ENCODE data around the gene OSBPL9.

Gene OSBPL9

GRCh38 chr1:51675177-51675780, 58.4 kb downstream of the OSBPL9 start:
- Histone ChIP-seq H3K9me2 (ENCODE audit: low read depth, low read length) (no peaks in the 10 kb centered on the region), H3F3A (ENCODE audit: insufficient read depth, low read length) (no peaks in the 10 kb centered on the region), H4K20me1 (ENCODE audit: insufficient read depth, low read length) (no peaks in the 10 kb centered on the region), H3K4me2 (ENCODE audit: low read length) (no peak overlapping the region), H3K79me2 (ENCODE audit: insufficient read depth, low read length) (no peaks in the 10 kb centered on the region), H2AFZ (ENCODE audit: low read length) (no peak overlapping the region), H3K27ac (ENCODE audit: low read depth, low read length, poor library complexity, severe bottlenecking) (no peak overlapping the region), H3K4me1 (ENCODE audit: insufficient read depth, low read length, severe bottlenecking) (peaks cover 7% of the 10 kb centered on the region), H3K36me3 (ENCODE audit: insufficient read depth, low read length) (no peaks in the 10 kb centered on the region), H3K9ac (ENCODE audit: low read length) (no peak overlapping the region), H3K4me3 (ENCODE audit: low read depth, low read length, poor library complexity, severe bottlenecking) (no peak overlapping the region), H3K27me3 (ENCODE audit: insufficient read depth, low read length) (no peaks in the 10 kb centered on the region), H3K9me3 (ENCODE audit: low read length) (no peaks in the 10 kb centered on the region)
- no peak for TF ChIP-seq EZH2 (IDR thresholded peaks at IDR 0.05; ENCODE audit: borderline replicate concordance, low read length)
- TF ChIP-seq, protein P1, sequence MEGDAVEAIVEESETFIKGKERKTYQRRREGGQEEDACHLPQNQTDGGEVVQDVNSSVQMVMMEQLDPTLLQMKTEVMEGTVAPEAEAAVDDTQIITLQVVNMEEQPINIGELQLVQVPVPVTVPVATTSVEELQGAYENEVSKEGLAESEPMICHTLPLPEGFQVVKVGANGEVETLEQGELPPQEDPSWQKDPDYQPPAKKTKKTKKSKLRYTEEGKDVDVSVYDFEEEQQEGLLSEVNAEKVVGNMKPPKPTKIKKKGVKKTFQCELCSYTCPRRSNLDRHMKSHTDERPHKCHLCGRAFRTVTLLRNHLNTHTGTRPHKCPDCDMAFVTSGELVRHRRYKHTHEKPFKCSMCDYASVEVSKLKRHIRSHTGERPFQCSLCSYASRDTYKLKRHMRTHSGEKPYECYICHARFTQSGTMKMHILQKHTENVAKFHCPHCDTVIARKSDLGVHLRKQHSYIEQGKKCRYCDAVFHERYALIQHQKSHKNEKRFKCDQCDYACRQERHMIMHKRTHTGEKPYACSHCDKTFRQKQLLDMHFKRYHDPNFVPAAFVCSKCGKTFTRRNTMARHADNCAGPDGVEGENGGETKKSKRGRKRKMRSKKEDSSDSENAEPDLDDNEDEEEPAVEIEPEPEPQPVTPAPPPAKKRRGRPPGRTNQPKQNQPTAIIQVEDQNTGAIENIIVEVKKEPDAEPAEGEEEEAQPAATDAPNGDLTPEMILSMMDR (IDR thresholded peaks at IDR 0.05; ENCODE audit: low read length): no peak

- Histone ChIP-seq H3F3A (ENCODE audit: insufficient read depth, low read length) (no peaks in the 10 kb centered on the region), H3K4me3 (ENCODE audit: low read depth, low read length, poor library complexity, severe bottlenecking) (no peak overlapping the region), H3K9ac (ENCODE audit: low read length) (no peak overlapping the region), H3K9me2 (ENCODE audit: low read depth, low read length) (no peaks in the 10 kb centered on the region), H3K27ac (ENCODE audit: low read depth, low read length, poor library complexity, severe bottlenecking) (no peak overlapping the region), H3K4me2 (ENCODE audit: low read length) (no peak overlapping the region), H3K36me3 (ENCODE audit: insufficient read depth, low read length) (no peaks in the 10 kb centered on the region), H3K4me1 (ENCODE audit: insufficient read depth, low read length, severe bottlenecking) (peaks cover 7% of the 10 kb centered on the region), H2AFZ (ENCODE audit: low read length) (no peak overlapping the region), H3K27me3 (ENCODE audit: insufficient read depth, low read length) (no peaks in the 10 kb centered on the region), H4K20me1 (ENCODE audit: insufficient read depth, low read length) (no peaks in the 10 kb centered on the region), H3K79me2 (ENCODE audit: insufficient read depth, low read length) (no peaks in the 10 kb centered on the region), H3K9me3 (ENCODE audit: low read length) (no peaks in the 10 kb centered on the region)
- TF ChIP-seq, protein P1 (IDR thresholded peaks at IDR 0.05; ENCODE audit: low read length): no peak
- TF ChIP-seq EZH2 (IDR thresholded peaks at IDR 0.05; ENCODE audit: borderline replicate concordance, low read length): no peak
These were observed 62.5 kb downstream of the OSBPL9 start for GRCh38 chr1:51679435-51679834.

GRCh38 chr1:51684776-51685175, 67.9 kb downstream of the OSBPL9 start:
- H3K4me3 ChIP-seq (ENCODE audit: low read depth, low read length, poor library complexity, severe bottlenecking): no peak overlapping the region
- H3K9me2 ChIP-seq (ENCODE audit: low read depth, low read length): no peaks in the 10 kb centered on the region
- no peaks in the 10 kb centered on the region for H3K4me1 ChIP-seq (ENCODE audit: insufficient read depth, low read length, severe bottlenecking)
- no peak overlapping the region for H3K27ac ChIP-seq (ENCODE audit: low read depth, low read length, poor library complexity, severe bottlenecking)
- H3F3A ChIP-seq (ENCODE audit: insufficient read depth, low read length): no peaks in the 10 kb centered on the region
- H4K20me1 ChIP-seq (ENCODE audit: insufficient read depth, low read length): no peaks in the 10 kb centered on the region; the same call in 1 of the 2 replicates
- no peak for TF ChIP-seq EZH2 (IDR thresholded peaks at IDR 0.05; ENCODE audit: borderline replicate concordance, low read length)
- TF ChIP-seq, protein P1 (IDR thresholded peaks at IDR 0.05; ENCODE audit: low read length): no peak
- H3K9ac ChIP-seq (ENCODE audit: low read length): no peak overlapping the region
- H3K27me3 ChIP-seq (ENCODE audit: insufficient read depth, low read length): no peaks in the 10 kb centered on the region
- no peaks in the 10 kb centered on the region for H3K9me3 ChIP-seq (ENCODE audit: low read length)
- H3K79me2 ChIP-seq (ENCODE audit: insufficient read depth, low read length): no peaks in the 10 kb centered on the region
- no peaks in the 10 kb centered on the region for H3K36me3 ChIP-seq (ENCODE audit: insufficient read depth, low read length)
- no peak overlapping the region for H3K4me2 ChIP-seq (ENCODE audit: low read length)
- no peak overlapping the region for H2AFZ ChIP-seq (ENCODE audit: low read length)

Data from OCI-LY1 (cell line).